VCaP (cell line): ENCODE results near the gene FOXF2.

ENCODE experiments used
- H3K27ac ChIP-seq: fragments of 450-650 bp; 2 replicates; pipeline ENCODE4 v1.5.1; 2017
- TF ChIP-seq, protein P1 (sequence below): fragments of 450-650 bp; conservative IDR thresholded peaks from 2 replicates; pipeline ENCODE4 v1.5.1; 2017; ENCODE audit warnings: mild to moderate bottlenecking, moderate library complexity

Gene FOXF2

GRCh38 chr6:1371933-1372332, 17.4 kb upstream of the FOXF2 start:
- no peak overlapping the region for H3K27ac ChIP-seq

DNA sequence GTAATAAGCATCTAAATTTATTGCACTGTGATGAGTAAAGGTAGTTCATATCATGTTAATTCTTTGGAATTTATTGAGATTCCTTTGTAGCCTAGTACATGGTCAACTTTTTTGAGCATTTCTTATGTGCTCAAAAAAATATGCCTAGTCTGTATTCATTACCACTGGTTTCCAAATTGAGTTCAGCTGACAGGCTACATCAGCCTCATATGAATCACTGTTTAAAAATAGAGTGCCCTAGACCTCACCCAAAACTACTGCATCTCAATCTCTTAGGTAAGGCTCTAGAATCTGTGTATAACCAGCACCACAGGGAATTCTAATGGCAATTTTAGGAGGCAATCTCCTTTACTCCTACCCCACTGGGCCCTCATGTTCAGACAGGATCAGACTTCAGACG, 16.7 kb upstream of the FOXF2 start:
- H3K27ac ChIP-seq, result no peak overlapping the region
- TF ChIP-seq, protein P1, sequence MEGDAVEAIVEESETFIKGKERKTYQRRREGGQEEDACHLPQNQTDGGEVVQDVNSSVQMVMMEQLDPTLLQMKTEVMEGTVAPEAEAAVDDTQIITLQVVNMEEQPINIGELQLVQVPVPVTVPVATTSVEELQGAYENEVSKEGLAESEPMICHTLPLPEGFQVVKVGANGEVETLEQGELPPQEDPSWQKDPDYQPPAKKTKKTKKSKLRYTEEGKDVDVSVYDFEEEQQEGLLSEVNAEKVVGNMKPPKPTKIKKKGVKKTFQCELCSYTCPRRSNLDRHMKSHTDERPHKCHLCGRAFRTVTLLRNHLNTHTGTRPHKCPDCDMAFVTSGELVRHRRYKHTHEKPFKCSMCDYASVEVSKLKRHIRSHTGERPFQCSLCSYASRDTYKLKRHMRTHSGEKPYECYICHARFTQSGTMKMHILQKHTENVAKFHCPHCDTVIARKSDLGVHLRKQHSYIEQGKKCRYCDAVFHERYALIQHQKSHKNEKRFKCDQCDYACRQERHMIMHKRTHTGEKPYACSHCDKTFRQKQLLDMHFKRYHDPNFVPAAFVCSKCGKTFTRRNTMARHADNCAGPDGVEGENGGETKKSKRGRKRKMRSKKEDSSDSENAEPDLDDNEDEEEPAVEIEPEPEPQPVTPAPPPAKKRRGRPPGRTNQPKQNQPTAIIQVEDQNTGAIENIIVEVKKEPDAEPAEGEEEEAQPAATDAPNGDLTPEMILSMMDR, result no peak

More at GRCh38 chr6:1371933-1372332, 17.4 kb upstream of the FOXF2 start:
- TF ChIP-seq, protein P1, result no peak

GRCh38 chr6:1376653-1377052, 12.7 kb upstream of the FOXF2 start:
- H3K27ac ChIP-seq, result no peak overlapping the region
- TF ChIP-seq, protein P1, result no peak

GRCh38 chr6:1377526-1377925, 11.8 kb upstream of the FOXF2 start:
- TF ChIP-seq, protein P1, result no peak
- no peak overlapping the region for H3K27ac ChIP-seq

- H3K27ac ChIP-seq, result no peak overlapping the region
- TF ChIP-seq, protein P1, result no peak
Measured at GRCh38 chr6:1378065-1379016, 11.0 kb upstream of the FOXF2 start.

- H3K27ac ChIP-seq, result no peak overlapping the region
- TF ChIP-seq, protein P1, result no peak
Measured at GRCh38 chr6:1379017-1379787, 10.2 kb upstream of the FOXF2 start.

DNA sequence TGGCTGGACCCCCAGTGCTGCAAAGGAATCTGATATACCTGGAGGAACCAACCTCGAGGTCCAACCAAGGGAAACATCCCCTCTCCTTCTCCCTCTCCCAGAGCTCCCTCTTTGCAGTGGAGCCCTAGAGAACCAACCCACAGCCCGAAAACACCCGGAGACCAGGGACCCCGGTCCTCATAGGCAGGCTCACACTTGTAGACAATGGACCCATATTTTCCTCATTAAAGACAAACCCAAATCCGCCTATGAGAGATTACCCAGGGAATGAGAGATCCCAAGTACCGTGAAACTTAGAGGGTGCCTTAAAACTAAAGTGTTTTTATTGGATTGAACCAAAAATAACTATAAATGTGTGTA, 9.6 kb upstream of the FOXF2 start:
- TF ChIP-seq, protein P1, result no peak
- no peak overlapping the region for H3K27ac ChIP-seq
